CD4-positive, CD25-positive, alpha-beta regulatory T cell (primary cell): Measurements from ENCODE around the gene FAM53B. TPM values are rescaled to one million over a fixed set of nuclear protein-coding genes. Genes with fewer than 3 reads are reported as not detected.

Experiments used
- ATAC-seq, 2 donors: fragments of 150-1000 bp; cut with Tn5 transposase; one replicate each; pipeline ENCODE4 v1.10.0; 2021; ENCODE audit warnings: low read depth in 2 of 2, moderate number of reproducible peaks in 2 of 2, moderate library complexity in 1 of 2
- DNase-seq, 3 donors: peaks; one replicate each; pipeline versions ENCODE4 v3.0.0 to v3.0.0-alpha.2; 2012 to 2022; ENCODE audit warnings: mixed read lengths in 1 of 3
- H3K27ac ChIP-seq: one replicate; pipeline ENCODE4 v1.7.0; 2013; ENCODE audit warnings: mild to moderate bottlenecking, low read length; ENCODE audit not compliant: insufficient read depth, poor library complexity, severe bottlenecking
- H3K27me3 ChIP-seq: one replicate; pipeline ENCODE4 v1.7.0; 2013; ENCODE audit warnings: low read length; ENCODE audit not compliant: control insufficient read depth, insufficient read depth
- H3K36me3 ChIP-seq: one replicate; pipeline ENCODE4 v1.7.0; 2013; ENCODE audit warnings: mild to moderate bottlenecking, low read length, moderate library complexity; ENCODE audit not compliant: control insufficient read depth, insufficient read depth
- H3K4me1 ChIP-seq: 2 replicates; pipeline ENCODE4 v1.7.0; 2013; ENCODE audit warnings: mild to moderate bottlenecking, low read length; ENCODE audit not compliant: insufficient read depth, control insufficient read depth, poor library complexity, severe bottlenecking
- H3K4me3 ChIP-seq: one replicate; pipeline ENCODE4 v1.7.0; 2013; ENCODE audit warnings: low read depth, mild to moderate bottlenecking, low read length, moderate library complexity
- H3K9me3 ChIP-seq, 2 experiments: 1 replicate in 1 of 2; 2 replicates in 1 of 2; pipeline ENCODE4 v1.7.0; 2013; ENCODE audit warnings: low read length in 2 of 2, mild to moderate bottlenecking in 1 of 2, moderate library complexity in 1 of 2; ENCODE audit not compliant: control insufficient read depth in 2 of 2
- H3K27ac Mint-ChIP-seq, 3 donors: one replicate each; pipeline ENCODE4 v1.8.0; 2020 to 2022; ENCODE audit warnings: mild to moderate bottlenecking in 3 of 3, mixed read lengths in 3 of 3, moderate library complexity in 2 of 3
- H3K27me3 Mint-ChIP-seq: one replicate; pipeline ENCODE4 v1.8.0; 2022; ENCODE audit warnings: mild to moderate bottlenecking, mixed read lengths
- H3K36me3 Mint-ChIP-seq: one replicate; pipeline ENCODE4 v1.8.0; 2020; ENCODE audit warnings: mixed read lengths
- H3K4me1 Mint-ChIP-seq, 4 donors: one replicate each; pipeline ENCODE4 v1.8.0; 2020 to 2022; ENCODE audit warnings: mixed read lengths in 4 of 4, mild to moderate bottlenecking in 1 of 4
- H3K4me3 Mint-ChIP-seq, 4 donors: one replicate each; pipeline ENCODE4 v1.8.0; 2020 to 2022; ENCODE audit warnings: mild to moderate bottlenecking in 4 of 4, mixed read lengths in 4 of 4, moderate library complexity in 3 of 4
- H3K9me3 Mint-ChIP-seq, 7 donors: one replicate each; pipeline ENCODE4 v1.8.0; 2020 to 2022; ENCODE audit warnings: mixed read lengths in 7 of 7, mild to moderate bottlenecking in 3 of 7, moderate library complexity in 2 of 7
- polyA plus RNA-seq, 4 donors: library from polyadenylated mRNA; unstranded; fragments of 300-500 nt; fragmentation: Illumina TruSeq; gene quantifications; one replicate each; pipeline ENCODE4 v1.2.3, GENCODE V29; 2021
- total RNA-seq: library from RNA; stranded (reverse); gene quantifications from one replicate; pipeline ENCODE4 v1.2.3, GENCODE V29; 2022

FAM53B gene
- total and polyA plus RNA-seq, 5 donors from 2014 or later = 5.8 to 116 (median 15.0) TPM

- peaks cover 28 to 100% (median 79%) of the 10 kb centered on the region in 4 donors for H3K4me1 Mint-ChIP-seq
- H3K4me3 Mint-ChIP-seq = peak overlapping the region in 3 of 4 donors; percentile 56 to 90 (median 75)
- no peak for ATAC-seq
These were observed 43.7 kb downstream of the FAM53B start for GRCh38 chr10:124700293-124701037.

DNA sequence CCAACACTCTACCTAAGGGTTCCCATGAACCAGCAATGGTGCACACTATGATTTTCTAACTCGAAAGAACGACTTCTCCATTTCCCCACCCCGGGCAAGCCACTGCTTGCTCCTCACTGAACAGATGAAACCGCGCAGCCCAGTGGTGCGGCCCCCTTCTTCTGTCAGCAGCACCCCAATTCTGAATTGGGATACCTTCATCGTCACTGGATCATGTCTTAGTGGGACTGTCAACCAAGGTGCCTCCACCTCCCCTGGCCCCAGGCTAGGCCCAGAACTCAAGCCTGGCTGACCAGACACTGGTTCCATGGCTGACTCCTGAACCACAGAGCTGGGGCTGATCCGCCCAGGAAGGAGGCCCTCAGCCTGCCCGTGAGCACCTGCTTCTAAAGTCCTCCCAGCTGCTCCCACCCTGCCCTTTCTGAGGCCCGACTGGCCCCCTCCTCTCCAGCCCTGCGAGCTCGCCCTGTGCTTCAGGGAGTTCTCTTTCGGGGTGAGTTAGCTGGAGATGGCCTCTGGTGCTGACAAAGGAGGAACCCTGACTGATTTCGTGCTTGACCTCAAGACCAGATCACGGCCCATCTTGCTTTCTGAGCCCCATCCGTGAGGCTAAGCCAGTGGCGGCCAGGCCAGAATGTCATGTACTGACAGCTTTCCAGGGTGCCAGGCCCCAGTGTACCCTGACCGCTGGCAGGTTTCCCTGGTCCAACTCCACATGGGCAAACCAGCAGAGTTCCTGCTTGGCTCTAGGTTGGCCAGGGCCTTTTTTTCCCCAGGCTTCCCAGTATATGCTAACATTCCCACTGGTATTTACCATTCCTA is 44.5 kb downstream of the FAM53B start:
- Histone ChIP-seq H3K36me3 (peaks cover 13% of the 10 kb centered on the region), H3K4me1 (peaks cover 100% of the 10 kb centered on the region), H3K27me3 (no peaks in the 10 kb centered on the region), H3K27ac (peak overlapping the region; percentile 94), H3K9me3 (no peaks in the 10 kb centered on the region), H3K4me3 (no peak overlapping the region)
- ATAC-seq = no peak
- Mint-ChIP-seq H3K9me3 (no peaks in the 10 kb centered on the region), H3K36me3 (peaks cover 41% of the 10 kb centered on the region), H3K4me3 (peak overlapping the region in 3 of 4 donors; percentile 59 to 88 (median 70)), H3K27me3 (no peaks in the 10 kb centered on the region), H3K4me1 (peaks cover 29 to 100% (median 81%) of the 10 kb centered on the region in 4 donors), H3K27ac (peak overlapping the region; percentile 90 to 100 (median 97))
- no peak for DNase-seq

More at GRCh38 chr10:124700293-124701037, 43.7 kb downstream of the FAM53B start:
- Mint-ChIP-seq H3K27me3 (no peaks in the 10 kb centered on the region), H3K9me3 (no peaks in the 10 kb centered on the region), H3K36me3 (peaks cover 34% of the 10 kb centered on the region), H3K27ac (peak overlapping the region; percentile 90 to 100 (median 97))
- Histone ChIP-seq H3K27ac (peak overlapping the region; percentile 94), H3K9me3 (no peaks in the 10 kb centered on the region), H3K4me1 (peaks cover 100% of the 10 kb centered on the region), H3K27me3 (no peaks in the 10 kb centered on the region), H3K4me3 (no peak overlapping the region), H3K36me3 (peaks cover 15% of the 10 kb centered on the region)
- no peak for DNase-seq

DNA sequence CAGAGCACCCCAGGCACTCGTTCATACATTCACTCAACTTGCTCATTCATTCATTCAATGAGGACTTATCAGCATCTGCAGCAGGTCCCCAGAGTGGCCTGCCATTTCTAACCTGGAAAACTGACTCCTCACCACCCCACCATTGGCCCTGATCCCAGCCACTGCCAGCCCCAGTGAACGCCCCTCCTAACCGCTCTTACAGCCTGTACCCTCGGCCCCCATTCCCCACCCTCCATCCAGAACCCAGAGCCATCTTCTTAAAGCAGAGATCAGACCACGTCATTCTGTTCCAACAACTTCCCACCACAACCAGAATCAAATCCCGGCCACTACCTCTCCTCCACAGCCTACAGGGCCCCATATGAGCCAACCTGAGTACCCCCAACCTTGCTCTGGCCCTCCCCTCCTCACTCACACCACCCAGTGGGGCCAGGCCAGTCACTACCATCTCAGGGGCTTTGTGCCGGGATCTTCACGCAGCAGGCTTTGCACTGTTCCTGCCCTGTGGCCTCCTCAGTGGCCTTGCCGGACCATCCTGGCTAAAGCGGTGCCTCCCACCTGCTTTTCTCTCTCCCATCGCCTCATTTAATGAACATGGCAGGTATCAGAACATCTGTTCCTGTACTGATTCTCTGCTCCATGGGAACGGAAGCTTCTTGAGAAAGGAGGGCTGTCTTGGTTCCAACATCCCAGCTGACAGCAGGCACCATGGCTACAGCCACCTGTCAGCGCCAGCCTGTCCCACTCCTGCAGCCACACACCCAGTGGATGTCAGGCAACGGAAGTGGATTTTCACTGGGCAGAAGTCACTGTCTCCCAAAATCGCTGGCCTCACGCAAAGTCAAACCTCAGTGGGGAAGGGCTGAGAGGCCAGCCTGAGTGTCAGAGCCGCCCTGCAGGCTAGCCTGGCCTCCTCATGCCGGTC is 45.4 kb downstream of the FAM53B start:
- Mint-ChIP-seq H3K36me3 (peaks cover 40% of the 10 kb centered on the region), H3K4me3 (peak overlapping the region; percentile 82 to 88 (median 84)), H3K27me3 (no peaks in the 10 kb centered on the region), H3K27ac (peak overlapping the region; percentile 90 to 99 (median 97)), H3K4me1 (peaks cover 27 to 100% (median 81%) of the 10 kb centered on the region in 4 donors), H3K9me3 (no peaks in the 10 kb centered on the region)
- Histone ChIP-seq H3K4me3 (no peak overlapping the region), H3K9me3 (no peaks in the 10 kb centered on the region), H3K4me1 (peaks cover 100% of the 10 kb centered on the region), H3K36me3 (peaks cover 16% of the 10 kb centered on the region), H3K27me3 (no peaks in the 10 kb centered on the region), H3K27ac (peak overlapping the region; percentile 94)
- DNase-seq (no peak), ATAC-seq (no peak)

GRCh38 chr10:124697837-124698544 is 46.2 kb downstream of the FAM53B start:
- H3K4me1 Mint-ChIP-seq = peaks cover 31 to 100% (median 79%) of the 10 kb centered on the region in 4 donors
- DNase-seq = peak; percentile 41 to 66 (median 43)
- Histone ChIP-seq H3K4me3 (peak overlapping the region; percentile 19), H3K9me3 (no peaks in the 10 kb centered on the region), H3K36me3 (peaks cover 20% of the 10 kb centered on the region), H3K27me3 (no peaks in the 10 kb centered on the region), H3K27ac (peak overlapping the region; percentile 94), H3K4me1 (peaks cover 97% of the 10 kb centered on the region)
- peak in 1 of 2 donors; percentile 52 for ATAC-seq
- peaks cover 42% of the 10 kb centered on the region for H3K36me3 Mint-ChIP-seq
- H3K9me3 Mint-ChIP-seq = no peaks in the 10 kb centered on the region
- no peaks in the 10 kb centered on the region for H3K27me3 Mint-ChIP-seq
- H3K4me3 Mint-ChIP-seq = peak overlapping the region; percentile 82 to 88 (median 84)
- H3K27ac Mint-ChIP-seq = peak overlapping the region; percentile 90 to 99 (median 97)

- Histone ChIP-seq H3K4me1 (peaks cover 91% of the 10 kb centered on the region), H3K27ac (peak overlapping the region; percentile 94), H3K9me3 (no peaks in the 10 kb centered on the region), H3K36me3 (peaks cover 20% of the 10 kb centered on the region), H3K4me3 (peak overlapping the region; percentile 19), H3K27me3 (no peaks in the 10 kb centered on the region)
- Mint-ChIP-seq H3K27me3 (no peaks in the 10 kb centered on the region), H3K4me1 (peaks cover 31 to 99% (median 73%) of the 10 kb centered on the region in 4 donors), H3K36me3 (peaks cover 41% of the 10 kb centered on the region), H3K27ac (peak overlapping the region; percentile 90 to 99 (median 97)), H3K9me3 (no peaks in the 10 kb centered on the region), H3K4me3 (peak overlapping the region; percentile 82 to 88 (median 84))
- DNase-seq (no peak), ATAC-seq (no peak)
These were observed 46.7 kb downstream of the FAM53B start for GRCh38 chr10:124697443-124697836.

- Mint-ChIP-seq H3K27ac (peak overlapping the region; percentile 90 to 99 (median 97)), H3K4me3 (peak overlapping the region; percentile 45 to 88 (median 84)), H3K27me3 (no peaks in the 10 kb centered on the region), H3K36me3 (peaks cover 37% of the 10 kb centered on the region), H3K9me3 (no peaks in the 10 kb centered on the region), H3K4me1 (peaks cover 26 to 96% (median 67%) of the 10 kb centered on the region in 4 donors)
- ATAC-seq (peak; percentile 70 to 75), DNase-seq (peak in 2 of 3 donors; percentile 59 to 86)
- Histone ChIP-seq H3K4me1 (peaks cover 88% of the 10 kb centered on the region), H3K36me3 (peaks cover 23% of the 10 kb centered on the region), H3K9me3 (no peaks in the 10 kb centered on the region), H3K27ac (peak overlapping the region; percentile 94), H3K27me3 (no peaks in the 10 kb centered on the region), H3K4me3 (peak overlapping the region; percentile 68)
These were observed 47.5 kb downstream of the FAM53B start for GRCh38 chr10:124696446-124697392.
